GM12873 (cell line): Measurements from ENCODE around the gene RPL22L1.

Source experiments
- TF ChIP-seq, protein P1 (sequence below): IDR thresholded peaks from 2 replicates; pipeline ENCODE4 v1.5.1; 2012; ENCODE audit warnings: low read depth, mild to moderate bottlenecking, moderate library complexity, low read length, control low read depth; ENCODE audit not compliant: insufficient read depth; ENCODE audit errors: missing control alignments

Gene RPL22L1

DNA sequence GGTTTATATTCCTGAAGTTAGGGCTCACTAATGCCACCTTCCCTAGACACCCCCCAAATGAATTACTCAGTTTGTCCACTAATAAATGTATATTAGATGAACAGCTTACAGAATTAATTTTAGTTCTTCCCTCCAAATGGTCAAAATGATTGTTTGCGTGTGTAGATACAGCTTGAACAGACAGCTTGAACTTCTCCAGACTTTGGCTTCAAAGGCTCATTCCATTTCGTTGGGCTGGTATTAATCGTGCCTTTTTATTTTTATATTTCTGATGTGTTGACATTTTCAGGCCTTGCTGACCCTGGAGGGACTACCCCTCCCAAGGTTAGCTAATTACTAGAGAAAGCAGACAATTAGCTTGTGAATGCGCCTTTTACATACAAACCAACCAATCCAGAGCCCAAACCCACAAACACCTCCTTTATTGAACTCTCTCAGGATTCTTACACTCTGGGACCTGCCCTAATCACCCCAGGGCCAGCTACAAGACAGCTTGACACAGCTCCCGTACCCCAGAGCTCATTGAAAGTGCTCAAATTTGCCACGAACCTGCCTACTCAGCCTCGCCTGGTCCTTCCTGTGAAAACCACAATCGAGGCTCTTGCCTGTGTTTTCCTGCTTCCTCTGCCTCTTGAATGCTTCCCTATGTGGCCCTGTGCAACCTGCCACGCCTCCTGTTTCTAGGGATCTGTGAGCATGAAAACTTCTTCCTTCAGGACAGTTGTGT lies 40.3 kb downstream of the RPL22L1 start:
- TF ChIP-seq, protein P1, sequence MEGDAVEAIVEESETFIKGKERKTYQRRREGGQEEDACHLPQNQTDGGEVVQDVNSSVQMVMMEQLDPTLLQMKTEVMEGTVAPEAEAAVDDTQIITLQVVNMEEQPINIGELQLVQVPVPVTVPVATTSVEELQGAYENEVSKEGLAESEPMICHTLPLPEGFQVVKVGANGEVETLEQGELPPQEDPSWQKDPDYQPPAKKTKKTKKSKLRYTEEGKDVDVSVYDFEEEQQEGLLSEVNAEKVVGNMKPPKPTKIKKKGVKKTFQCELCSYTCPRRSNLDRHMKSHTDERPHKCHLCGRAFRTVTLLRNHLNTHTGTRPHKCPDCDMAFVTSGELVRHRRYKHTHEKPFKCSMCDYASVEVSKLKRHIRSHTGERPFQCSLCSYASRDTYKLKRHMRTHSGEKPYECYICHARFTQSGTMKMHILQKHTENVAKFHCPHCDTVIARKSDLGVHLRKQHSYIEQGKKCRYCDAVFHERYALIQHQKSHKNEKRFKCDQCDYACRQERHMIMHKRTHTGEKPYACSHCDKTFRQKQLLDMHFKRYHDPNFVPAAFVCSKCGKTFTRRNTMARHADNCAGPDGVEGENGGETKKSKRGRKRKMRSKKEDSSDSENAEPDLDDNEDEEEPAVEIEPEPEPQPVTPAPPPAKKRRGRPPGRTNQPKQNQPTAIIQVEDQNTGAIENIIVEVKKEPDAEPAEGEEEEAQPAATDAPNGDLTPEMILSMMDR: no peak

DNA sequence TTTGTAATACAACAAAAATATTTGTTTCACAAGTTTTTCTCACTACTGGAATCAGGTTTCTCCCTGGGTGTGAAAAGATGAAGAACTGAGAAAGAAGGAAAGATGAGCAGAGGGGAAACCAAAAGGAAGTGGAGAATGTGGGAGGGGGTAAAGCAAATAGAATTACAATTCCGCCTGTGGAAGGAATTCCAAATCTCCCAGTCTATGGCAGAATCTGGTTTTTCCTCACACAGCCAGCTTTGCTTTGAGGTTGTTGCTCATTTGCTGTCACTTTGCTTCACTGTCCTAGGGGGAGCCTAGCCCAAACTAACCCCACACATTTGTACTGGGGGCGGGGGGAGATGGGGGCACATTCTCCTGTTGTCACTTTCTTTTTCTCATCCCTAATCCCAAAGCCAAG lies 43.9 kb downstream of the RPL22L1 start:
- TF ChIP-seq, protein P1: no peak

DNA sequence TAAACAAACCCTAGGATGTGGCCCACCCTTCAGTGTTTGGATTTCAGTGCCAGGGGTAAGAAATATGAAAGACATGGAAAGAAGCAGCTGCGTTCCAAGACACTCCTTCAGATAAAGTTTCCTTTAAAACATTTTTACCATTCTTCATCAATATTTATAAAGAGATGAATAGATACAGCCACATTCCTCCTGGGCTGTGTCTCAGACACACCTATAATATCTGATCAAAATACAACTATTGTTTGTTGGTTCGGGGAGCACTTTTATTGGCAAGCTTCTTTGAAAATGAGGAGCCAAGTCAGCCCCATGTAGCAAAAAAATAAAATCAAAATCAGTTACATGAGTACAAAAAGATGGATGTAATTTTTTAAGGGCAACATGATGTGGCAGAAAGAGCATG lies 53.2 kb downstream of the RPL22L1 start:
- TF ChIP-seq, protein P1: no peak

DNA sequence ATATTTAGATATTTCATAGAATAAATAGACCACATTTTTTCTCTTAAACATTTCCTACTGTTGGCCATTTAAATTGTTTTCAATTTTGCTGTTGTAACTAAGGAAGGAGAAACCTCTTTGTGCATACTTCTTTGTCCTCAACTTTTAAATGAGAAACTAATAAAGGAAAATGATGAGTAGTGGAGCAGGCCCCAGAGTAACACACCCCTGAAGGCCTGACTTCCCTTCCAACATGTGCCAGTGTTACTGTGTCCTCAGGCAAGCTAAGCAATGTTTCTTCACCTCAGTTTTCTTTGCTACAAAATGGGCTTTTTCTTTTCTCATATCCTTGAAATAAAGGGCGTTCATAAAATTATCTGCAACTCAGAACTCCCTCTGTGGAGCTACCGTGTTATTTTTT lies 53.7 kb downstream of the RPL22L1 start:
- TF ChIP-seq, protein P1: no peak

DNA sequence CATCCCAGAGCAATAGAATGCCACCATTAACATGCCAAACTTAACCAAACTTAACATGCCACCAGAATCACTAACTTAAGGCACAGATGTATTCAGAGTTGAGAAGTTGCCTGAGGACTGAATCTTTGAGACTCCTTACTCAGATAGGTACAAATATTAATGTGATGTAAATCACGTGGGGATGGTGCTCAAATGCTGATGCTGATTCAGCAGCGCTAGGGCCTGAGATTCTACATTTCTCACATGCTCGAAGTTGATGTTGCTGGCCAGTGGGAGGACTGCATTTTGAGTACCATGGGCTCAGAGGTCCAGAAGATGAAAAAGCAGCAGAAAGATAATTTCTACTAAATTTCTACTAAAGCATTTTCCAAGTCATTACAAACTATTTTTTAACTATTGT lies 54.1 kb downstream of the RPL22L1 start:
- TF ChIP-seq, protein P1: no peak

DNA sequence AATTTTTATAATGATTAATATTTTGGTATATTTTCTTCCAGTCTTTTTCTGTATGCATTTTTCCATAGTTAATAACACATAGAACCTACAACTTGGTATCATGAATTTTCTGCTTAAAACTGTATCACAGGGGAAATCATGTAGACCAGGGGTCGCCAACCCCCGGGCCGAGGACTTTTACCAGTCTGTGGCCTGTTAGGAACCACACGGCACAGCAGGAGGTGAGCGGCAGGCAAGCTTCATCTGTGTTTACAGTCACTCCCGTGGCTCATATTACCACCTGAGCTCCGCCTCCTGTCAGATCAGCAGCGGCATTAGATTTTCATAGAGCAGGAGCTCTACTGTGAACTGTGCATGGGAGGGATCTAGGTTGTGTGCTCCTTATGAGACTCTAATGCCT lies 54.7 kb downstream of the RPL22L1 start:
- TF ChIP-seq, protein P1: no peak
